Measurements from ENCODE around the gene SCG3.

The SCG3 gene

DNA sequence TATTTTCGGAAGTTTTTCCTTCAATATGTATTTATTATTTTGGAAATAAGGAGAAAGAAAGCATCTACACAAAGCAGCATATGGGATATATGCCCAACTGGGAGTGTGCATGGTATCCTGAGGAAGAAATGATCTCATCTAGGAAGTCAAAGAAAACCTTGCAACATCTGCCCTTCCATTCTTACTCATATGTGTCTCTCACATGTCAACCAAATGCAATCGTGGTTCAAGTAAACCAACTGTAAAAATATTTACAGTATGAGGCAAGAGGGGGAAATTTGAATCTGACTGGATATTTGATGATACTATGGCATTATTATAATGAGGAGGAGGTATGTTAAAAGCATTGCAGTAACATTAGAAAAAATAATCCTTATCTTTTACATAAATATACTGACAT, 3.2 kb upstream of the SCG3 start:
- no peak for DNase-seq (ENCODE audit: low spot score)

DNA sequence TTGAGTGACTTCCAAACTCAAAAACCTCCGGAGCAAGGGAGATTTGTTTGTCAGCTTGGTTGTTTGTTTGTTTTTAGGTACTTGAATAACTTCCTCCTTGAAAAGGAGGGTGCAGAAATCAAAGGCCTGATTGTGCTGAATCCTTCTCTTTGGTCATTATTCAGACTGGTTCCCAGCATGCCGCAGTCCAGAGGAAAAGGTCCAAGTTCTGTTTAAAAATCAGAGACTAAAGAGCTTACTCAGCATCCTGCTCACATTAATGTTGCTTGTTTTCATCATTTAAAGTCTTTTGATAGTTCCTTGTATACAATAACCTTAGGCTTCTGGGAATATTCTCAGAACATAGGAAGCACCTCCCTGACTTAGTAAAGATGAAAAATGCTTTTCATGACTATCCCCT, 982 bp upstream of the SCG3 start:
- no peak for DNase-seq (ENCODE audit: low spot score)

GRCh38 chr15:51687565-51687964, 6.3 kb downstream of the SCG3 start:
- DNase-seq (ENCODE audit: low spot score) = no peak

DNA sequence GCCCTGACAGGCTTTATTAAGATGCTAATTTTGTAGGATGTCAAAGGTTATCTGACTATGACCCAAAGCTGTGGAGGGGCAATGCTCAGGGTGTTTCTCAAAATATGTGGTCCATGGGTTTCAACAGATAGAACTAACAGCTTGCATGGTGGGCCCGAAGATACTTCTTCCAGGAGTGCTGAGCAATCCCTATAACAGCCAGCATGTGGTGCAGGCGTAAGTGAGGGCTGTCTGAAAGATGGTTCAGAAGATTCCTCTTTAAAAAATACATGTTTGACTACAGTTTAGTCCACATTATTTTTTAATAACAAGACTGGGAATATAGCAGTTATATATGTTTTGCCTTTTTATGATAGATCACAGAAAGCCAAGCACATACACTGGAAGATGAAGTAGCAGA, 7.6 kb downstream of the SCG3 start:
- no peak for DNase-seq (ENCODE audit: low spot score)

DNA sequence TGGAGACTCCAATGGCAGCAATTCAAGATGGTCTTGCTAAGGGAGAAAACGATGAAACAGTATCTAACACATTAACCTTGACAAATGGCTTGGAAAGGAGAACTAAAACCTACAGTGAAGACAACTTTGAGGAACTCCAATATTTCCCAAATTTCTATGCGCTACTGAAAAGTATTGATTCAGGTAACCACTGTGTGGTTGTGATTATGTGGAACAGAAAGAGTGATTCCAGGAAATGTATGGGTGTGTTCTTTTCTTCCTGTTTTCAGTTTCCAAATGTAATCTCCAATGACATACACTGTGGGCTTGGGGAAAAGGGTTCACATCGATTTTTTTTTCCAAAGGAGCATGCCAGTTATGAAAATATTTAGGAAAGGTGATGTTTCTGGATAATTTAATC, 10.9 kb downstream of the SCG3 start:
- DNase-seq (ENCODE audit: low spot score) = no peak

DNA sequence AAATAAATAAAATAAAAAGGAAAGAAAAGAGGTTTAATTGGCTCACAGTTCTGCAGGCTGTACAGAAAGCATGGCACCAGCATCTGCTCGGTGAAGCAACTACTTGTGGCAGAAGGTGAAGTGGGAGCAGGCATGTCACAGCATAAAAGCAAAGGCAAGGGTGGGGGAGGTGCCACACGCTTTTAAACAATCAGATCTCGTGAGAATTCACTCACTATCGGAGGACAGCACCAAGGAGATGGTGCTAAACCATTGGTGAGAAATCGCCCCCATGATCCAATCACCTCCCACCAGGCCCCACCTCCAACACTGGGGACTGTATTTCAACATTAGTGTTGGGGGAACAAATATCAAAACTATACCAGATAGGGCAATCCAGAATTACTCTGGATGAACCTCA, 15.3 kb downstream of the SCG3 start:
- no peak for DNase-seq (ENCODE audit: low spot score)

- DNase-seq (ENCODE audit: low spot score) = no peak
These were observed 15.9 kb downstream of the SCG3 start for GRCh38 chr15:51697163-51697562.

GRCh38 chr15:51699373-51699772, 18.1 kb downstream of the SCG3 start:
- DNase-seq (ENCODE audit: low spot score) = no peak

- DNase-seq (ENCODE audit: low spot score) = no peak
These were observed 21.4 kb downstream of the SCG3 start for GRCh38 chr15:51702710-51703109.

- DNase-seq (ENCODE audit: low spot score) = no peak
These were observed 25.0 kb downstream of the SCG3 start for GRCh38 chr15:51706291-51706690.

DNA sequence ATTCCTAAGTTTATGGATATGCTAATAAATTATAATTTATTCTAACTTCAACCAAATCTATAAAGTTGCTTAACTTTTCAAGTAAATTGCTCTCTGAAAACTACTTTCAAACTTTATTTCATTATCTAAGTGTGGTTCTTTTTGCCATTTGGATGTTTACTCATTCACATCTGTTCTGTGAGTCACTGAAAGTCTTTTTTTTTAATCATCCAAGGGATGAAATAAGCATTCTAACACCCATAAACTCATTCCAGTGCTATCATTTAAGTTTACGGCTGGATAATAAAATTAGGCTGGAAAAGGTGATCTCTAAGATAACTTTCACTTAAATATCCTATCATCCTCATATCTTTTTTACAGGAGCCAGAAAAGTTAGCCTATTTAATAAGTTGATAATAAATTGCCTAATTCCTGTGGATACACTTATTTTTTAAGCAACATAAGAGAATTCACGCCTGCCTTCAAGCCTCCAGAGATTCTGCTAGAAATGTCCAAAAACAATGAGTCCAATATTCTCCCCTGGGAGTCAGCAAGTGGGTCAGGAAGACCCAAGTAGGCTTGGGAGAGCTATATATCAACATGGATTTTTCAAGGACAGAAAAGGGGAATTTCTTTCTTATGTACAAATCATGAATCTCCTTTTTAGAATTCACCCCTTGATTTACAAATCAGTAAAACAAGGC, 25.8 kb downstream of the SCG3 start:
- no peak for DNase-seq (ENCODE audit: low spot score)

DNA sequence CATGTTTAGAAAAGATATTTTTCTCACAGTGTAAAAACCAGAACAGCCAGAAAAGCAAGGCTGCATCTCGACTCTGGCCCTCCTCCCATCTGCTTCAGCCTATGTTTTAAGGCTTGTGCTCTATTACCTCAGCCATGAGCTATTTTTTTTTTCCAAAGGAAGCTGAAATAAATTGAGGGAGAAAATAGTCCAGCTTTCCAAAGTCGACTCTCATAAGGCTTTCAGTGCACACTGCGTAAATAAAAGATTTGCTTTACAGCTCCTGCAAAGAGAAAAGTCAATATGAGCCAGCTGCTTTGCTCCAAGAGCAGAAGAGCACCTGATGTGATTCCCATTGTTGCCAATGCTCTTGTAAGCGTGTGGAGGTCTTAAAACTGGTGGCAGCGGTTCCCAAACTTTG, 26.7 kb downstream of the SCG3 start:
- DNase-seq (ENCODE audit: low spot score) = no peak

DNA sequence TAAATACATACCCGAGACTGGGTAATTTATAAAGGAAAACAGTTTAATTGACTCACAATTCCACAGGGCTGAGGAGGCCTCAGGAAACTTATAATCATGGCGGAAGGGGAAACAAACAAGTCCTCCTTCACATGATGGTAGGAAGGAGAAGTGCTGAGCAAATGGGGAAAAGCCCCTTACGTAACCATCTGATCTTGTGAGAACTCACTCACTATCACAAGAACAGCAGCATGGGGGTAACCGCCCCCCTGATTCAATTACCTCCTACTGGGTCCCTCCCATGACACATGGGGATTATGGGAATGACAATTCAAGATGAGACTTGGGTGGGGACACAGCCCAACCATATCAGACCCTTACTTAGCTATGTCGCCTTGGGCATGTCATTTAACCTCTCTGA, 27.7 kb downstream of the SCG3 start:
- no peak for DNase-seq (ENCODE audit: low spot score)

DNA sequence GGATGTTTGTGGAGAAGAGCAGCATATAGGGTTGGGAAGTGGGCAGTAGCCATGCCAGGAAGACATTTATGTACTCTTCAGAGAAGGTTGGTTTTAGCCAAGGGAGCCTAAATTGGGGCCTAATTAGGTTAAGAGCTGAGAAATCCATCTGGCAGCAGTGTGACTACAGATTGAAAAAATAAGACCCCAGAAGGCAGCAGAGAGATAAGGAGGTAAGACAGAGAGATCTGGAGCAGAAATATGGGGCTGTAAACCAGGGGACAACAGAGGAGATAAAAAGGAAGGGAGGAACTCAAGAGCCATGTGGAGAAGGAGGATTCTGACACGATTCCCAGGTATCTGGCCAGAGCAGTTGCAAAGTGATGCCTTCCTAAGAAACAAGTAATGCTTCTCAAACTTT, 32.9 kb downstream of the SCG3 start:
- no peak for DNase-seq (ENCODE audit: low spot score)

GRCh38 chr15:51714911-51715310, 33.6 kb downstream of the SCG3 start:
- DNase-seq (ENCODE audit: low spot score) = no peak

DNA sequence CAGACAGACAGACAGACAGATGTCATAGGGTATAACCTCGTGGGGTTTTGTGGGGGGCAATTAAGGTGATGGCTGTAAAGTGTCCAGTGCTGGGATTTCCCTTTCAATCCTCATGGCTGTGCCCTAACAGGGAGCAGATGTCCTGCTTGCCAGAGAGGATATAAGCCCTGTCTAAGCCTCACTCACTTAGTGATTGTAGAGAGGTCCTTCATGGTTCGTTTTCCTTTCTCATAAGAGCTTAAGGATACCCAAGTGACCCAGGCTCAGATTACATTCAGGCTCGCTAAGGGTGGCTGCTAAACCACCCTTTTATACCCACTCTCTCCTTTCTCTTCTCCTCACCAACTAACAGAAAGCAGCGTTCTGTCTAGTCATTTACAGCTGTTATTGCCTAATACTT, 36.9 kb downstream of the SCG3 start:
- no peak for DNase-seq (ENCODE audit: low spot score)

GRCh38 chr15:51718746-51719145, 37.4 kb downstream of the SCG3 start:
- no peak for DNase-seq (ENCODE audit: low spot score)

DNA sequence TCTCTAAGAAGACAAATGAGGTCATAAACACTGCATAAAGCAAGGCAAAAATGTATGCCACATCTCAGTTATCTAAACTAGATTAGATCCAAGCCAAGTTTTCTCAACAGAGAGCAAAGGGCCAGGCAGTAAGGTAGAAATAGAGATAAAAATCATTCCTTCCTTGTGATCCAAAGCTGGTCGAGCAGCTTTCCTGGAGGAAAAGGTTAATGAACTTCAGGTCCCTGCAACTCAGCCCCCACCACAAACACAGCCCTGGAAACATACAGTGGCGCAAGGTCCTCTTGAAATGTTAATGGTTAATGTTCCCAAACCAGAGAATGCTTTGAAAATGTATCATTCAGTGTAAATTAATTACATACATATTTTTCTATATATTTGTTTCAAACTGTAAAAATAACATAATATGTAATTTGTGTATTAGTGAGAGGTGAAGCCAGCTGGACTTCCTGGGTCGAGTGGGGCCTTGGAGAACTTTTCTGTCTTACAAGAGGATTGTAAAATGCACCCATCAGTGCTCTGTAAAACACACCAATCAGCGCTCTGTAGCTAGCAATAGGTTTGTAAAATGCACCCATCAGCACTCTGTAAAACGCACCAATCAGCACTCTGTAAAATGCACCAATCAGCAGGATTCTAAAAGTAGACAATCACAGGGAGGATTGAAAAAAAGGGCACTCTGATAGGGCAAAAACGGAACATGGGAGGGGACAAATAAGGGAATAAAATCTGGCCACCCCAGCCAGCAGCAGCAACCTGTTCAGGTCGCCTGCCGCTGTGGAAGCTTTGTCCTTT, 39.1 kb downstream of the SCG3 start:
- DNase-seq (ENCODE audit: low spot score) = no peak

GRCh38 chr15:51721199-51721960, 40.1 kb downstream of the SCG3 start:
- DNase-seq (ENCODE audit: low spot score) = no peak

GRCh38 chr15:51724199-51724598, 42.9 kb downstream of the SCG3 start:
- no peak for DNase-seq (ENCODE audit: low spot score)

DNA sequence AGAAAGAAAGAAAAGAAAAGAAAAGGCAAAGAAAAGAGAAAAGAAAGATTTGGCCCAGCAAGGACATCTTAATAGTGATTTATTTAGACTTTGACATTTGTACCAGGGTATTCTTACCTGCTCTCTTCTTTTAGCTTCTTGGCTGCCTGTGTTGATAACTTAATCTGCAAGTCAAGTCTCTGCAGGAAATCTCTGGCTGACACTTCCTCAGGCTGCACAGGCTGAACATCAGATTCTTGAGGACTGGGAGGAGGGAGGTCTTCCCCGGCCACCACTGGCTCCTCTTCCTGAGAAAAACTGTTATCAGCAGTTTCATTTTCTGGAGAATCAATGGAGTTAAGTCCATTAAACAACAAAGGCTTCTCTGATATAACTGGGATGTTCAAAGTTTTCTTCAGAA, 43.4 kb downstream of the SCG3 start:
- no peak for DNase-seq (ENCODE audit: low spot score)

GRCh38 chr15:51726302-51727073, 45.2 kb downstream of the SCG3 start:
- peak; percentile 90 for DNase-seq (ENCODE audit: low spot score)

Measured in AG08396 (cell line).